Brain pericyte (primary cell): ENCODE results near the gene ENTREP3.

ENCODE experiments used
- DNase-seq: peaks from one replicate; pipeline ENCODE4 v3.0.0-alpha.2; 2012; ENCODE audit warnings: low read depth, low spot score

ENTREP3 gene

DNA sequence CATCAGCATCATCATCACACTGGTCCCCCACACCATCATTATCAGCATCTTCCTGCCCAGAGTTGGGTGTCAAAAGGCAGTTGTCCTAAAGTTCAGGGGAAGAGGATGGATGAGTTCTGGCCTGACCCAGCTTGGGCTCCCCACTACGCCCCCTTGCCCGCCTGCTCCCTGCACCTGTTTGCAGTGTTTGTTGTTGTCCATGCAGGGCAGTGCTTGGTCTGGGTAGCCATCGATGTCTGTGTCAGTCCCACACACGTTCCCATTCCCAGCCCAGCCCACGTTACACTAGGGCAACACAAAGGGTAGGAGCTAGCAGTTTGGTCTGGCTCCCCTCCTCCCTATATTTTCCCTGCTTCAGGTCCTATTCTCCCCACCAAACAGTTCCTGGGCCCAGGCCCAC lies 54.4 kb downstream of the ENTREP3 start:
- DNase-seq = no peak

- DNase-seq = no peak
These were observed 55.5 kb downstream of the ENTREP3 start for GRCh38 chr1:155199792-155200191.

- no peak for DNase-seq
These were observed 56.8 kb downstream of the ENTREP3 start for GRCh38 chr1:155198547-155198906.

GRCh38 chr1:155197901-155198546 lies 57.3 kb downstream of the ENTREP3 start:
- DNase-seq = no peak
